Stimulated activated CD4-positive, alpha-beta T cell treated with anti-CD3 and anti-CD28 coated beads, Interleukin-12 subunit alpha, Interleukin-12 subunit beta, amount 100 ng/mL, for 48 hours (primary cell): ENCODE results near the gene PNPLA5.

Experiments
- DNase-seq, 3 donors: peaks; one replicate each; pipeline ENCODE4 v3.0.0-alpha.2; 2020; ENCODE audit warnings: low read depth in 2 of 3, low spot score in 1 of 3

The PNPLA5 gene

DNA sequence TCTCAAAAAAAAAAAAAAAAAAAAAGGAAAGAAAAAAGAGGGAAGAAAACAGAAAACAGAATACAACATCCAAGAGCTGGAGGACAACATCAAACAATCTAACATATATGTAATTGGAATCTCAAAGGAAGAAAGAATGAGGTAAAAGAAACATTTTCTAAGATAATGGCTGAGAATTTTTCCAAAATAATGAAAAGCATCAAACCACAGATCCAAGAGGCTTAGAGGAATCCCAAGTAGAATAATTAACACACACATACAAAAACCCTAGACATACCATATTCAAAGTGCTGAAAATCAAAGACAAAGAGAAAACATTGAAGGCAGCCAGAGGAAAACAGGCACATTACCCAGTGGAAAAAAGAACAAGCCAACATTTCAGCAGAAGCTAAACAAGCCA lies 34.4 kb downstream of the PNPLA5 start:
- DNase-seq: no peak

DNA sequence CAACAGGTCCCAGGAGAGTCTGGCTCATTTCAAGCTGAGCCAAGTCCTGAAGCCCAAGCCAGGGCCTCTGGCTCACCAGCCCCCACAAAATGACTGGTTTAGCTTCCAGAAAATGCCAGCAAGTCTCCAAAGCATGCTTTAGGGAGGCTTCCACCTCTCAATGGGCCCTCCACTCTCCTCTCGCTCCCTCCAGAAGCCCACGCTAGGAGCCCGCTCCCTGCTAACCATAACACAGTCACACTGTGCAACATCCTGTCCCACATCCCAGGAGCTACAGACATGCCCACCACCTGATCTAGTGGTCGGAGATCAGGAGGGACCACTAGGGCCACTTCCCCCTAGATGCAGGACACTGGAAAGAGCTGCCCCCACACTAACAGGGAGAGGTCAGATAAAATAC lies 36.4 kb downstream of the PNPLA5 start:
- no peak for DNase-seq

DNA sequence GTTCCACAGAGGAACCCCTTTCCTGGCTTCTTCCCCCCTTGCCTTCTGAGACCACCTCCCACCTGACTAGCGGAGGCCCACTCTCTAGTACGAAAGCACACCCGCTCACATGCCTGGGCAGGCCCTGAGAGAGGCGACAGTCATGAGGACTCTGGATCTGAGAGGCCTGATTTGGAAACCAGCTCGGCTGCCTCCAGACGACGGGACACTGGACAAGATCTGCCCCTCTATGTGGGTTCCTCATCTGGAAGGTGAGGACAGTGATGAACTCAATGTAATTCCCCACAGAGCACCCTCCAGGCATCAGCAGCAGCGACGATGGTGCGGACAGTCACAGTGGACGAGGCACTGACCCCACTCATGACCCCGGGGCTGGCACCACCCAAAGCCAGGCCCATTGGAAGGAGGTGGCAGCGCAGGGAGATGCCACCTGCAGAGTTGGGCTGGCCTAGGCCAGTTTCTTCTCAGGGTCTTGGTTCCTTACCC lies 37.0 kb downstream of the PNPLA5 start:
- DNase-seq: no peak

DNA sequence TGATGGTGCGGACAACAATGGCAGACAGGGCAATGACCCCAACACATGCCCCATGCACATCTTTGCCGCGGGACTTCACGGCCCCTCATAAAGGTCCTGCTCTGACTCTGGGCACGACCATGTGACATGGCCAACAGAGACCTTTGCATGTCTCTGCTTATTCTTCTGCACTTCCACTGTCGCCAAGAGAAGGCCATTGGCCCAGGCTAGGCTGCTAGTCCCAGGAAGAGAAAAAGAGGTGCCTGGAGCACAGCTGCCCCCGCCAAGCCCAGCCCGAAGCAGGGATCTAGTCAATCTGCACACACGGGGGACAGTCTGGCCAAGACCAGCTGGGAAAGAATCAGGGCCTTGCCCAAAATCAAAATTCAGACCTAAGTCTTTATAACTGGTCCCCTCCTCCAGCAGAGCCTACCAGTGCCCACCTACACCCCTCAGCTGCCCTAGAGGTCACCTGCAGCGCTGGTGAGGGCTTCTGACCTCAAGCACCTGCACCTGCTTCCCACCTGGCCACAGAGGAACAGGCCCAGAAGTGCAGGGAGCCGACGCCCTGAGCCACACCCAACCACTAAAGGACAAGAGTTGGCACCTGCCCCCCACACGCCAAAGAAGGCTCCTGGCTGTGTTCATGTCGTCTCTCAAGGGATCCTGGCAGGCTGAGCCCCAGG lies 37.6 kb downstream of the PNPLA5 start:
- no peak for DNase-seq

DNA sequence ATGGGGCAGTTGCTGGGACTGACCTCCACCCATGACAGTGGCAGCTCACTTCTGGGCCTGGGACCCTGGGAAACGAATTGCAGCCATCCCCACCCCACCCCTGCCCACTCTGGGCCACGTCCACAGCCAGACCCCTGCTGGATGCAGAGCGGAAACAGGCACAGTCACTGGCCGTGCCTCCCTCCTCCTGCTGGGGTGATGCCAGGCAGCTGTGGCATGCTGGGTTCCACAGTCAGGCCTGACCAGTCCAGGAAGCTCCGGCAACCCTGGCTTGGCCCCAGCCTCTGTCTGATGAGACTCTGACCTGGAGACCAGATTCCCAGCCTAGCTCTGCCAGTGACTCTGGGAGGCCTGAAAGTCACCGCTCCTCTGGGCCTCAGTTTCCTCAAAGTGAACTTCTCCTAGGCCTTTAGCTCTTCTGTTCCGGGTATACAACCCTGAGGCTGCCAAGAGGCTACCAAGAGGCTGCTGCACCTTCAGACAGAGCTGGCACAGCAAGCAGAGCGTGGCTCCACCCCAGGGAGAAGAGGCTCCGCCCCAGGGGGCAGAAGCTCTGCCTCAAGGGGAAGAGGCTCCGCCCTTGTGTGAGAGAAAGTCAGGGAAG lies 38.4 kb downstream of the PNPLA5 start:
- no peak for DNase-seq

DNA sequence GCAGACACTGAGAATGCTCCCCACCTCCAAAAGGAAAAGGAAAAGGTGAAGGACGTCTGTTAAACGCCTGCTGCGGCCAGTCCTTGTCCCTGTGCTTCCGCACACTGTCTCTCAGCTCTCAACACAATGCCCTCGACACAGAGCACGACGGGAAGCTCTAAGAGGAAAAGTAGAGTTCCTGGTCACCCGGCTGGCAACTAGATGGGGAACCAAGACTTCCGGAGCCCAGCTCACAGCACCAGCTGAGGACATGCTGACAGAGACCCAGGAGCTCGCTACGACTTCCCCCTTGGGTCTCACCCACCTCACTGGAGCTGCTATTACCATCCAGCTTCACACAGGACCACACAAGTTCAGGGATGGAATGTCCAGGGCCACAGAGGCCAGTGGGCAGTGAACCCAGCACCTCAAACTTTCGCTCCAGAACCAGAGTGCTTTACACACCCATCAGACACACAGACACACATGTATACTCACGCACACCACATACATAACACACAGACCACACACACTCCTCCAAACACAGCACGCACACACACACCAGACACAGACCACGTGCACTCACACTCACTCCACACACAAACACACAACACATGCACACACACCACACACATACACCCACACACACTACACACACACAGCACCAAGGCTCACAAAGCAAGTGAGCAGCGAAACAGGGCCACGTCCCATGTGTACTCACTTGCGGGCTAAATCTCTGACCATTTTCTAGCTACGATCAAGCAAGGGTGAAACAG lies 39.1 kb downstream of the PNPLA5 start:
- no peak for DNase-seq

DNA sequence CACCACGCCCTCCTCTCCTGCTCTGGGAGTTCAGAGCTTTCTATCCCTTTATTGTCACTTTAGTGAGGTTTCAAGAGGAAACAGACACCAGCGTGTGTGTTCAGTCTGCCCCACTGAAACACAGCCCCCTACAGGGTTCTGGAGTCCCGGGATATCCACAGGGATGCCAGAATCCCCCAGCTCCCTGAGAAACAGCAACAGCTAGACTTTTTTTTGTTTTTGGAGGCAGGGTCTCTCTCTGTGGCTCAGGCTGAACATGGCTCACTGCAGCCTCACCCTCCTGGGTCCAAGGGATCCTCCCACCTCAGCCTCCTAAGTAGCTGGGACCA lies 39.9 kb downstream of the PNPLA5 start:
- no peak for DNase-seq

DNA sequence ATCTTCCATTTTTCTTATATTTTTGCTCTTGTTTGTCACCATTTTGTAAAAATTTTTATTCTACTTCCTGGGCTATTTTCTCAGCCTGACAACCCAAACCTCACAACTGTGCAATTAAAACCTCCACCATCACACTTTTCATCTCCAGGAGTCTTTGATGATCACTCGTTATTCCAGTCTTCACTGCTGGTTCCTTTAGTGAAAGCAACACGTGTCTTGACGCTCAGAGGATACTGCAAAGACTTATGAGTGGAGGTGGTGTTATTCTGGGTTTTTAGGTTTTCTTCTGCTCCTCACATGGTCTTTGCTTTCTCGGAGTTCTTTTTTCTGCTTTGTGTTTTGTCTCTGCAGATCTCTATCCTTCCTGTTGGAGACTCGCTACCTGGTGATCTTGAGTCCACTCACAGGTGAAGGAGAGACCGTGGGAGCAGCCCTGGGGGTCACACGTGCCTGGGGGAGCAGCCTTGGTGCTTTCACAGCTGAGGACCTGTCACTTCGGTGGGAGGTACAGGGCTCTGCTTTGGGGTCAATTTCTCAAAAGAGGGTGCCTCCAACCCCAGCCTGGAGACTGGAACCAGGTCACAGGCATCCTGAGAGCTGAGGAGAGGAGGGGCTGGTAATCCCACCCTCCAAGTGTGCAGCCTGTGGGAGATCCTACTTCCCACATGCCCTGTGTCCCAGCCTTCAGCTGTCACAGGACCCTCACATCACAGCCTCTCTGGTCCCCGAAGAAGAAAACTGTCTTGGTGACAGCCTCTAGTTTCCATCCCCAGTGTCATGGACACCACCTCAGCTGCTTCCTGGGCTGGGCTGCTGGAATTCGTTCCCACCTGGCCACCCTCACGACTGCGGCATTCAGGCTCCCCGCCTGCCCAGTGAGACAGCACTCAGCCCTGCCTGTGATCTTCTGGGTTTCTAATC lies 40.5 kb downstream of the PNPLA5 start:
- no peak for DNase-seq

DNA sequence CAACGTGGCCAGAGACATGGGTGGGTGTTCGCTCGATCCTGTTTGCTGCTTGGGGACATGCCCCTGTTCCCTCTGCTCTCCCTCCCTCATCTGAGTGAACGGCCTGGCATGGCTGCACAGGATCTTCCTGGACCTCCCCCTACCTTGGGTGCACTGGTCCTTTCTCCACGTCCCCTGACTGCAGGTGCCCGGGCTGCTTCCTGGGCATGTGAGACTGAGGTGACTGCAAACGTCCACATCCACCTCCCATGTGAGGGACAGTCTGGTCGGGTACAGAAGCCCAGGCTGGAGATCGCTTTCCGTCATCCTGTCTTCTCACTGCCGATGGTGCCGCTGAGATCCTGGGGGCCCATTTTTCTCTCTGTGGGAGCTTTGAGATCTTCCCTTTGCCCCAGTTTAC lies 41.3 kb downstream of the PNPLA5 start:
- DNase-seq: no peak

DNA sequence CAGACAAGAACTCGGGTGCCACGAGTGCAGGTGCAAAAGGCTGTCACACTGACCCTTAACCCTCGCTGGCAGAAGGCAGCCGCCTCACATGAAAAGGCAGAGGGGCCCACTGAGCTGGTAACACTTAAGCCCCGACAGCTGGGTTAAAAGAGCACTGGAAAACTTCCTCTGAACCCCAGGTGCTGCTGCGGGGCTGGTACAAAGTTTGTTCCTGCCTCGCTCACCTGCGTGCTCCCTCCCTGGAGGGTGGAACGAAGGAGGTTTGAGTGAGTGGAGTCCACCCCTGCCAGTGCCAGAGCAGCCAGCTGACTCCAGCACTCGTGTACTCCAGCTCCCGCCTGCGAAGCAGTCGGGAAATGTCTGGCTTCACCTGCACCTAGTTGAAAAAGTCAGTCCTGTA lies 42.1 kb downstream of the PNPLA5 start:
- DNase-seq: no peak

DNA sequence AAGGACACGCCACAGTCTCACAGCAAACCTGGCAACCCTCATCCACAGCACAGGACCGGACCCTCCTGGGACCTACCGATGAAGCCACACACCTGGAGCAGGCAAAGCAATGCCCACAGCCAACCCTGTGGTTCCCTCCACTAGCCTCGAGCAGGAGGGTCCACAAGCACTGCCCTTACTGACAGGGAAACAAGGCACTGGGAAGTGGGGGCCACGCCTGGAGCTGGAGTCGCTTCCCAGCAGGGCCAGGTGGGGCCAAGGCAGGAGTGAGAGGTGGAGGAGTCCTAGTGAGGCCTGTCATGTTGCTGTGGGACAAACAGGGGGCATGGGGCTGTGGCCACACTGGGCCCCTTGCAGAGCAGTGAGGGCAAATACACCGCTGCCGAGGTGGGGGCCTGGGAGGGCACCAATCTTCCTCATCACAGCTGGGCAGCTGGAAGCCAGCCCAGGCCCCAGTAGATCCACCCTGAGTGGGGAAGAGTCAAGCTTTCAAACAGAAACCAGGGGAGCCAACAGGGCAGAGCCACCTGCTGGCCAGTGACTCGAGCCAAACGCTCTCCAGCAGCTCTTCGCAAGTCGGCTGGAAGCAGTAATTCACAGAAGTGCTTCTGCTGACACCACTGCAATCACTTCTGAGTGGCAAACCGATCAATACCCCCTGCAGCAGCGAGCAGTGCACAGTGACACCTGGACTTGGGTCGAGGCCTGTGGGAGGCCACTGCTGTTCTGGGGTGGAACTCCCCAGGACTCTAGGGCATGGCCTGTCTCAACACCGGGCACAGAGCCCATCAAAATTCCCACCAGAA lies 43.2 kb downstream of the PNPLA5 start:
- DNase-seq: no peak

DNA sequence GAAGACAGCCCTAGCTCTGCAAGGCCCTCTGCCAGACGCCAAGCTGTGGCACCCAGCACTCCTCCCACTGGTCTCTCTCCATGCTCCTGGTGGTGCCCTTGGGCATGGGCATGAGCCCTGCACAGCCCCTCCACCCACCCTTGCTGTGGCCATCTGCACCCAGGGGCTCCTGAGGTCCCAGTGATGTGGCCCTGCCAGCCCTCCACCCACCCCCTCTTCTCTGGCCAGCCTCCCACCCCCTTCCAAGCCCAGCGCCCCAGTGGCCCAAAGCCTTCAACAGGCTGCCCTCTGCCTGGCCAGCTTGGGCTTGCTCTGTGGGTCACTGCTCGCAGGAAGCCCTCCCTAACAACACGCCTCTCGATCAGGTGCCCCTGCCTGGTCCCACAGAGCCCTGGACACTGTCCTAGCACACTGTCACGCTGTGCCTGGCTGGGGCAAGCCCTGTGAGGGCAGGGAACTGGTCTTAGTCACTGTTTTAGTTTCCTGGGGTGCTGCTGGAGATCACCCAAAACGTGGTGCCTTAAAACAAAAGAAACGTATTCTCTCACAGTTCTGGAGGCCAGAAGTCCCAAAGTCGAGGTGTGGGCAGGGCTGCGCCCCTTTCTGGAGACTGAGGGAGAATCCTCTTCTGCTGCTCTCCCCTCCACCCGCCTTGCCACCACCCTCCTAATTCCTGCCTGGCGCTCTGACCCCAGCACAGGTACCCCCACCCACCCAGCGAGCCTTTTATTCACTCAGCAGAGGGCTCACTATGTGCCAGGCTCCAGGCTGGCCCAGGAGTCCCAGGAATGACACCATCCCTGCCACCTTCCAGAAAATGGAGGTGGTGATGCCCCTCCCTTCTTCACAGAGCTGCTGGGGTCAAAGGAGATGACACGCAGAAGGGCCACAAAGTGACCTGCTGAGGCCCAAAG lies 44.2 kb downstream of the PNPLA5 start:
- DNase-seq: no peak

DNA sequence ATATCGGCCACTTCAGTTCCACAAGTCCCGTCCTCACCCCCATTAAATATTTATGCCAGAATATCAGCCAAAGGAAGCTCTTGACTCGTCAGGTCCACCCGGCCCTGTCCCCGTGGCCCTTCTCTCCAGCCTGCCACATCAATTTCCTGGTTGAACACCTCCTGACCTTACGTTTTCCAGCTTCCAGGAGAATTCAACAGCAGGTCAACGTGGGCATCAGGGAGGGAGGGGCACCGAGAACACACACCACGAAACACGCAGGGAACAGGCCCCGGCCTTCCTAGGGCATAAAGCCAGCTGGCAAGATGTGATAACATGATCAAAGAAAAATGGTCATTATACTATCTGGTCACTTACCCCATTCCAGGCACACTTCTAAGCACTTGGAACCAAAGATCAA lies 44.8 kb downstream of the PNPLA5 start:
- no peak for DNase-seq

DNA sequence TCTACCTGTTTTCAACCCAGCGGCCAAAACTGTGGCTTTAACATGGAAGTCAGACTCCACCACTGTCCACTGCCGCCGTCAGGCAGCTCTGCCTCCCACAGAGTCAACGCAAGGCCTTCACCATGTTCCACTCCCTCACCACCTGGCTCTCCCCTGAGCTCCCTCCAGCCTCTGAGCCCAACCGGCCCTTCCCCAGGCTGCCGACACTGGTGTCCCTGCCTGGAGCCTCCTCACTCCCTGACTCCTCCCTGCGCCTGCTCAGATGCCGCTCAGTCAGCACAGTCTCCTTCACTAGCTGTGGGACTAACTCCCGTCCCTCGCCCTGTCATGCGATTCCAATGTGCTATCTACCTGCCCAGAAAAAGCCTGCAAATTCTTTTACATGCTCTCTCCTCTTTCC lies 45.8 kb downstream of the PNPLA5 start:
- no peak for DNase-seq

DNA sequence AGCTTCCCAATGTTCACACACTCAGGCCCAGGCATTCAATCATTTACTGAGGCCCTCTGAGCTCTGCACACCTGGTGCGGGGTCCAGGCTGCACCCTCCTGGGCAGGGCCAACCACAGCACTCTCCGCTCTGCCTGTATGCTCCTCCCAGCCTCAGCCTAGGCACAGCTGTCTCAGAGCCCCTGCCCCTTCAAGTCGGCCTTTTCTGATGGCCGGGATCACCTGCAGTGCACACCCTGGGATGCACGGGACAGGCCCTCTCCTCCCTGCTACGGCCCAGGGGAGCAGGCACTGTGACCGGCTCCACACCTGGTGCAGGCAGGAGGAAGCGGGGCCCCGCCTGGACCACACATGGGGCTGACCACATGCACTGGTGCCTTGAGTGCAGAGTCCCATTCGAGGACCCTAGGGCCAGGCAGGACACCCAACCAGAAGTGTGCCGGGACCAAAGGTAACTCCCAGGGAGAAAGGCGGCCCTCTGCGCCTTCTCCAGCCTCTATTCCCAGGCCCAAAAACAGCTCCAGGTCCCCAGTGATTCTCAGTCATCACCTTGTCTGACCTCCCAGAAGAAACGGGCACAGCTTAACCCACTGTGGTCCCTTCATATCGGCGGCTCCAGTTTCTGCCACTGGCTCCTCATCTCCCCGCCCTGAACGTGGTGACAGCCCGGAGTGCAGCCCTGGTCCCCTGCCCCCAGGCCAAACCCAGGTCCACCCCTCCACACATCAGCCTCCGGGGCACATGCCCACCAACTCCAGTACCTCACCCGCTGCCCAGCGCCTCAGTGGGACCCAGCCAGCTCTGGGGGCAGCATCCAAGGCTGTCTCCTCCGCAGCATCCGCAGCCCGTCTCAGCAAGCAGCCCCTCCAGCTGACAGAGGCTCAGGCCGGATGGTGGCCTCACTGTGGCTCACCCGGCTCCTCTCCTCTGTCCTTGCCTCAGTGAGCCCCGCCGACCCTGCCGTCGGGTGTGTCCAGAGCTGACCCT lies 47.0 kb downstream of the PNPLA5 start:
- DNase-seq: no peak

DNA sequence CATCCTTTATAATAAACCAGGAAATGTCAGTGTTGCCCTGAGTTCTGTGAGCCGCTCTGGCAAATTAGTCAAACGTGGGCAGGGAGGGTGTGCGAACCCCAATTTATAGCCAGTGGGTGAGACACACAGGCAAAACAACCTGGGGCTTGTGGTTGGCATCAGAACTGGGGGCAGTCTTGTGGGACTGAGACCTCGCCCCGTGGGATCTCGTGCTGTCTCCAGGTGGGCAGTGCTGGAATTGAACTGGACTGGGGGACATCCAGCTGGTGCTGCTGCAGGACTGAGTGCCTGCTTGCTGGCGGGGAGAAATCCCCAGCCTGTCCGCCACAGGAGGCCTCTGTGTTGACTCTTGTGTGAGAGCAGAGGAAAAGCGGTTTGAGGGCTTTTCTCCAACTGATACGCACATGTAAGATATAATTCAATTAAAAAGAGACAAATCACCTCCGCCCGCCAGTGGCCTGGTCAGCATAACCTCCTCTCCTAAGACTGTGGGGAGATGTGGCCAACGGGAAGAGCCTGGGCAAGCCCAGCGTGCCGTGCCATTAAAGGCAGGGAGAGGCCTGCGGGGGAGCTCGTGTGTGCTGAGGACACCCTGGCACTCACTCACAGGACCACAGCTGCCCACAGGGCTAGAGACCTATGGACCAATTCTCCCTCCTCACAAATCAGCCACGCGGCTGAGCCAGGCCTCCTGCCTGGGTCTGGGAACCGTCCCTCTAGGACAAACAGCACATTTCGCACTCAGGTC lies 47.9 kb downstream of the PNPLA5 start:
- DNase-seq: no peak

DNA sequence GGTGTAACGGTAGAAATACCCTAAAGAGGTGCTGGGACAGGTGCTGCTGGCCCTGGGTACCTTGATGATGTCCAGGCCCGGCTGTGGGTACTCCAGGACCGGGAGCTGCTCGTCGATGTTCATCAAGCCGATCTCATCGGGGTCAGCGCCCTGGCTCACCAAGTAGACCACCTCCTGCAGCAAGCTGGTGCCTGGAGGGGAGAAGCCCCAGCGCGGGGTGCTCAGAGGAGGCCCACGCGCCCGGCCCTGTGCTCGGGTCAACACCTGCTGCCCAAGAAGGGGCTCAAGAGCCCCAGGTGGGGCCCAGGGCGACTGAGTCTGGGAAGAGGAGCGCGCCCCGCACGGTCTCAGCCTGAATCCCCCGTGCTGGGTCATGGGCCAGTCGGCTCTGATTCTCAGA lies 50.1 kb downstream of the PNPLA5 start:
- no peak for DNase-seq

DNA sequence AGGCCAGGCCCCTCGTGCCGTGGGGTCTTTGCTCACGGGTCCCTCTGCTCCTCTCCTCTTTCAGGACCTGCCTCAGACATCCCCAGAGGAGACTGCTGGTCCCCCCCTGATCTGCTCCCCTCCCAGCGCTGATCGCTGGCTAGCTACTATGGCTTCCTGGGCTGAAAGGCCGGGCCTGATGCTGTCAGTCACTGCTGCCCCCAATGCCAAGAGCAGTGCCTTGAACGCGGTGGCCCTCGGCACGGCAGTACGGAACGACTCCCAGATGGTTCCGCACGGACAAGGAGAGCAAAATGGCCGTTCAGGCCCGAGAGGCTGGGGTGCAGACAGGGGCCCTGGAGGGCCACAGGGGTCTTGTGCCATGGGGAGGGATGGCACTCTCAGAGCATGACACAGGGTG lies 51.0 kb downstream of the PNPLA5 start:
- DNase-seq: no peak
